Ascending aorta (tissue), 2 donors: ENCODE measurements around the gene SFN. TPM values are rescaled to one million over a fixed set of nuclear protein-coding genes. Genes with fewer than 3 reads are reported as not detected.

Experiments used
- DNase-seq, 2 donors: peaks; one replicate each; pipeline ENCODE4 v3.0.0-alpha.2; 2019; ENCODE audit warnings: low spot score in 2 of 2
- H3K27ac ChIP-seq, 2 donors: fragments of 200-600 bp; sonication (generic); one replicate each; pipeline ENCODE4 v1.5.1; 2016 to 2017; ENCODE audit warnings: mild to moderate bottlenecking in 1 of 2
- H3K27me3 ChIP-seq: fragments of 200-600 bp; sonication (generic); one replicate; pipeline ENCODE4 v1.5.1; 2017
- H3K36me3 ChIP-seq, 2 donors: fragments of 200-600 bp; sonication (generic); one replicate each; pipeline ENCODE4 v1.5.1; 2016
- H3K4me1 ChIP-seq, 2 donors: fragments of 200-600 bp; sonication (generic); one replicate each; pipeline ENCODE4 v1.5.1; 2016 to 2017; ENCODE audit warnings: mild to moderate bottlenecking in 1 of 2
- H3K4me3 ChIP-seq, 2 donors: fragments of 200-600 bp; sonication (generic); one replicate each; pipeline ENCODE4 v1.5.1; 2016 to 2017; ENCODE audit warnings: mild to moderate bottlenecking in 1 of 2
- H3K9me3 ChIP-seq, 2 donors: fragments of 200-600 bp; sonication (generic); one replicate each; pipeline ENCODE4 v1.5.1; 2016
- CTCF ChIP-seq, 3 experiments: fragments of 200-600 bp in 2 of 3; fragments of 450-650 bp in 1 of 3; sonication (generic) in 2 of 3; IDR thresholded peaks; one replicate each; pipeline ENCODE4 v1.5.1; 2016 to 2019; ENCODE audit warnings: antibody characterized with exemption in 3 of 3, mild to moderate bottlenecking in 1 of 3, moderate library complexity in 1 of 3
- intact Hi-C: fragments of 100-400 bp; cut with DNase I; formaldehyde crosslinking; loops from one replicate; pipeline ENCODE4 v1.15.1; 2023
- total RNA-seq: library from RNA; depleted of rRNA; stranded (reverse); fragments of >200 nt; gene quantifications from one replicate; pipeline ENCODE4 v1.1.0, GENCODE V29; 2016

The SFN gene
- total RNA-seq, 1 donor from 2014 or later = 17.8 TPM

- intact Hi-C loops = no loop called here
- Histone ChIP-seq H3K27ac (no peak overlapping the region), H3K36me3 (peaks cover 86 to 91% of the 10 kb centered on the region in 2 donors), H3K4me1 (peaks cover 0 to 3% of the 10 kb centered on the region in 2 donors), H3K4me3 (no peak overlapping the region), H3K9me3 (no peaks in the 10 kb centered on the region), H3K27me3 (no peaks in the 10 kb centered on the region)
- no peak for TF ChIP-seq CTCF (IDR thresholded peaks at IDR 0.05)
- no peak for DNase-seq
Observed at GRCh38 chr1:26882696-26883463, 19.9 kb downstream of the SFN start.

- H3K27me3 ChIP-seq = no peaks in the 10 kb centered on the region
- H3K36me3 ChIP-seq = peaks cover 64 to 71% of the 10 kb centered on the region in 2 donors
- intact Hi-C loops = no loop called here
- peaks cover 9 to 20% of the 10 kb centered on the region in 2 donors for H3K4me1 ChIP-seq
- no peak for DNase-seq
- H3K27ac ChIP-seq = no peak overlapping the region
- H3K4me3 ChIP-seq = no peak overlapping the region
- H3K9me3 ChIP-seq = no peaks in the 10 kb centered on the region
- peak in 1 of 3 experiments; percentile 28 for TF ChIP-seq CTCF (IDR thresholded peaks at IDR 0.05)
Observed at GRCh38 chr1:26887125-26887524, 24.2 kb downstream of the SFN start.

GRCh38 chr1:26888231-26888630 is 25.3 kb downstream of the SFN start:
- Histone ChIP-seq H3K36me3 (peaks cover 63 to 71% of the 10 kb centered on the region in 2 donors), H3K27ac (no peak overlapping the region), H3K27me3 (no peaks in the 10 kb centered on the region), H3K9me3 (no peaks in the 10 kb centered on the region), H3K4me3 (no peak overlapping the region), H3K4me1 (peaks cover 9 to 20% of the 10 kb centered on the region in 2 donors)
- intact Hi-C loops = no loop called here
- DNase-seq = no peak
- TF ChIP-seq CTCF (IDR thresholded peaks at IDR 0.05) = no peak

GRCh38 chr1:26889551-26890466 is 26.9 kb downstream of the SFN start, which contains the start of gene GPN2:
GPN2 (minus strand) TSS chr1:26890283; CDS start chr1:26890096, 187 bp downstream.
- no peaks in the 10 kb centered on the region for H3K9me3 ChIP-seq
- DNase-seq = peak; percentile 18 to 84
- H3K27me3 ChIP-seq = no peaks in the 10 kb centered on the region
- peak within 1 kb of the TSS; percentile 92 to 97 for H3K4me3 ChIP-seq
- intact Hi-C loops = loop anchor here (1.0 kb wide), 2 partner anchors 10 to 25 kb away; partner anchors contain the start of gene GPATCH3
- peaks cover 62 to 71% of the 10 kb centered on the region in 2 donors for H3K36me3 ChIP-seq
- TF ChIP-seq CTCF (IDR thresholded peaks at IDR 0.05) = no peak
- peak within 1 kb of the TSS; percentile 92 to 96 for H3K27ac ChIP-seq
- H3K4me1 ChIP-seq = peaks cover 9 to 20% of the 10 kb centered on the region in 2 donors

- Histone ChIP-seq H3K4me1 (peaks cover 9 to 20% of the 10 kb centered on the region in 2 donors), H3K27ac (peak overlapping the region; percentile 92 to 96), H3K9me3 (no peaks in the 10 kb centered on the region), H3K4me3 (peak overlapping the region; percentile 92 to 97), H3K27me3 (no peaks in the 10 kb centered on the region), H3K36me3 (peaks cover 60 to 69% of the 10 kb centered on the region in 2 donors)
- intact Hi-C loops = loop anchor here (1.0 kb wide), 2 partner anchors 10 to 25 kb away; partner anchors contain the start of gene GPATCH3
- no peak for DNase-seq
- no peak for TF ChIP-seq CTCF (IDR thresholded peaks at IDR 0.05)
Observed at GRCh38 chr1:26890467-26890796, 27.5 kb downstream of the SFN start.
